GM23338 (cell line): ENCODE measurements around the gene MPPED2. TPM values are rescaled to one million over a fixed set of nuclear protein-coding genes. Genes with fewer than 3 reads are reported as not detected.
A peak's percentile ranks its signal among the peaks of the same experiment; 100 is the strongest.

Experiments
- ATAC-seq: fragments of 200-7000 bp; cut with Tn5 transposase; 3 replicates; pipeline ENCODE4 v1.9.1; 2020
- DNase-seq: peaks from one replicate; pipeline ENCODE4 v3.0.0-alpha.2; 2015; ENCODE audit warnings: low spot score
- H2AFZ ChIP-seq: fragments of 200-600 bp; sonication (generic); 2 replicates; pipeline ENCODE4 v1.8.0; 2016; ENCODE audit warnings: antibody characterized with exemption, mild to moderate bottlenecking, moderate library complexity
- H3F3A ChIP-seq: fragments of 200-600 bp; sonication (generic); replicated peaks from 2 replicates; pipeline ENCODE4 v1.8.0; 2017; ENCODE audit warnings: antibody characterized with exemption, mixed run types, low read depth
- H3K27ac ChIP-seq: fragments of 200-600 bp; sonication (generic); 2 replicates; pipeline ENCODE4 v1.6.1; 2016; ENCODE audit warnings: low read depth
- H3K27me3 ChIP-seq: fragments of 200-600 bp; sonication (generic); 2 replicates; pipeline ENCODE4 v1.8.0; 2016; ENCODE audit warnings: mild to moderate bottlenecking, mixed run types, moderate library complexity; ENCODE audit not compliant: insufficient read depth
- H3K36me3 ChIP-seq: fragments of 200-600 bp; sonication (generic); 2 replicates; pipeline ENCODE4 v1.8.0; 2016; ENCODE audit warnings: mild to moderate bottlenecking; ENCODE audit not compliant: insufficient read depth
- H3K4me1 ChIP-seq: fragments of 200-600 bp; sonication (generic); 2 replicates; pipeline ENCODE4 v1.8.0; 2016; ENCODE audit warnings: mild to moderate bottlenecking, moderate library complexity; ENCODE audit not compliant: insufficient read depth
- H3K4me2 ChIP-seq: fragments of 200-600 bp; sonication (generic); 2 replicates; pipeline ENCODE4 v1.7.1; 2017; ENCODE audit warnings: mixed run types
- H3K4me3 ChIP-seq: fragments of 200-600 bp; sonication (generic); 2 replicates; pipeline ENCODE4 v1.6.1; 2016; ENCODE audit warnings: mixed run types
- H3K79me2 ChIP-seq: fragments of 200-600 bp; sonication (generic); replicated peaks from 2 replicates; pipeline ENCODE4 v1.8.0; 2017; ENCODE audit warnings: mild to moderate bottlenecking; ENCODE audit not compliant: insufficient read depth
- H3K9me2 ChIP-seq: fragments of 200-600 bp; sonication (generic); 2 replicates; pipeline ENCODE4 v1.8.0; 2017; ENCODE audit not compliant: insufficient read depth
- H4K20me1 ChIP-seq: fragments of 200-600 bp; sonication (generic); replicated peaks from 2 replicates; pipeline ENCODE4 v1.8.0; 2017; ENCODE audit warnings: mild to moderate bottlenecking; ENCODE audit not compliant: insufficient read depth
- H3K27ac Mint-ChIP-seq: 2 replicates; pipeline ENCODE4 v1.8.0; 2020; ENCODE audit warnings: inconsistent platforms, mild to moderate bottlenecking, moderate library complexity, mixed read lengths
- H3K27me3 Mint-ChIP-seq: 3 replicates; pipeline ENCODE4 v1.8.0; 2022; ENCODE audit warnings: low read depth, mild to moderate bottlenecking, moderate library complexity, mixed read lengths, inconsistent platforms; ENCODE audit not compliant: insufficient read depth, poor library complexity
- H3K36me3 Mint-ChIP-seq: 3 replicates; pipeline ENCODE4 v1.8.0; 2021; ENCODE audit warnings: low read depth, mild to moderate bottlenecking, inconsistent platforms, moderate library complexity, mixed read lengths
- H3K4me1 Mint-ChIP-seq: 3 replicates; pipeline ENCODE4 v1.8.0; 2020; ENCODE audit warnings: mild to moderate bottlenecking, inconsistent platforms, mixed read lengths
- H3K4me3 Mint-ChIP-seq: 3 replicates; pipeline ENCODE4 v1.8.0; 2021; ENCODE audit warnings: moderate library complexity, mild to moderate bottlenecking, inconsistent platforms, mixed read lengths
- H3K9me3 Mint-ChIP-seq: 3 replicates; pipeline ENCODE4 v1.8.0; 2020; ENCODE audit warnings: moderate library complexity, mild to moderate bottlenecking, inconsistent platforms, mixed read lengths
- CREB1 ChIP-seq: fragments of 250-450 bp; sonication (Bioruptor Pico); IDR thresholded peaks from 2 replicates; pipeline ENCODE4 v1.5.0; 2020; ENCODE audit warnings: low read depth, mild to moderate bottlenecking, moderate library complexity
- EZH2 ChIP-seq: fragments of 200-600 bp; sonication (generic); IDR thresholded peaks from one replicate; pipeline ENCODE4 v1.8.0; 2017; ENCODE audit warnings: antibody characterized with exemption, mild to moderate bottlenecking, low read depth; ENCODE audit not compliant: unreplicated experiment
- EZH2phosphoT487 ChIP-seq: fragments of 200-600 bp; sonication (generic); IDR thresholded peaks from one replicate; pipeline ENCODE4 v1.8.1; 2018; ENCODE audit warnings: antibody characterized with exemption; ENCODE audit not compliant: unreplicated experiment
- JUNB ChIP-seq: IDR thresholded peaks from one replicate; pipeline ENCODE4 v1.6.1; 2016; ENCODE audit warnings: antibody characterized with exemption; ENCODE audit not compliant: unreplicated experiment
- NANOG ChIP-seq: IDR thresholded peaks from 2 replicates; pipeline ENCODE4 v1.6.1; 2016; ENCODE audit warnings: antibody characterized with exemption, borderline replicate concordance
- POLR2AphosphoS5 ChIP-seq: IDR thresholded peaks from 2 replicates; pipeline ENCODE4 v1.6.1; 2016; ENCODE audit warnings: antibody characterized with exemption, low read depth
- STAT1 ChIP-seq: IDR thresholded peaks from one replicate; pipeline ENCODE4 v1.6.1; 2016; ENCODE audit warnings: antibody characterized with exemption; ENCODE audit not compliant: unreplicated experiment
- ZNF331 ChIP-seq: fragments of 250-450 bp; sonication (Bioruptor Pico); IDR thresholded peaks from 2 replicates; pipeline ENCODE4 v1.5.0; 2020; ENCODE audit warnings: low read depth, mild to moderate bottlenecking, moderate library complexity
- polyA plus RNA-seq: library from polyadenylated mRNA; unstranded; fragments of >200 nt; fragmentation: Nextera tagmentation; extraction: Ambion mirVana; gene quantifications from 2 replicates; pipeline ENCODE4 v1.2.1, GENCODE V29; 2016
- total RNA-seq: library from RNA; depleted of rRNA; stranded (reverse); fragments of >200 nt; shearing (Covaris generic); gene quantifications from 2 replicates; pipeline ENCODE4 v1.2.3, GENCODE V29; 2014
- TF ChIP-seq, protein P1 (sequence below): IDR thresholded peaks from one replicate; pipeline ENCODE4 v1.6.1; 2018; ENCODE audit warnings: antibody characterized with exemption; ENCODE audit not compliant: unreplicated experiment

Gene MPPED2
- total and polyA plus RNA-seq, 2 experiments from 2014 or later = 4.4 to 6.8 TPM

DNA sequence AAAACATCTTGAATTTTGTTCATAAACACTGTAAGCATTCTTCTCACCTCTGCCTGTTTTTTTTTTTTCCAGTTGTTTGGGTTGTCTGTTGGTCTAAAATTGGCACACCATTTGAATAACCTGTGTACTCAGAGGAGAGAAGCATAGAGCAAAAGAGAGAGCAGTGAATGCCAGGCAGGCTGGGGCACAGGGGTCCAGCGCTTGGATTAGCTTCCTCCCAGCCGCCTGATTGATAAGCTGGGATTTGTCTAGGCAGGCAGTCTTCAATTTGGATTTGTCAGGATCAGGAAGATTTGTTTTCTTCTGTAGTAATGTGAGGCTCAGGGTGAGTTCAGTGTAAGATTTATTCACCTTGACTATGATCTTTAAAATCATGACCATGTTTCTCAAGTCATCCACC, 204.3 kb downstream of the MPPED2 start:
- H4K20me1 ChIP-seq = no peaks in the 10 kb centered on the region
- DNase-seq = no peak
- ATAC-seq = no peak

DNA sequence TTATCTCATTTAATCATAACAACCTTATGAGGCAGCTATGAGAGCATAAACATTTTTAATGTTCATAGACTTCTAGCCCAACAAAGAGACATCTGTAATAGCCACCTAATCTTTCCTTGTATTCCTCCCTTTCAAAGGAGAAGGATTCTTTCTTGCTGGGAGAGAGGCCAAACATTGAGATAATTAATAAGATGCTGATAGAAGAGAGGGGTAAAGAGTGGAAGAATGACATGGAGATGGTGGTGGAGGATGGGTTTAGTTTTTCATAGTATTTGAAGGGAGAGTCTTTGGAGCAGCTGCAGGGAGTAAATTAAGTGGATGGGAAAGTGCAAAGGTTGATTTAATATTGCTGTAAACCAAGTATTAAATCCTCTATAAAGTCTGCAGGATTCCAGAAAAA, 205.3 kb downstream of the MPPED2 start:
- H3K27ac ChIP-seq = no peak overlapping the region
- H3K4me2 ChIP-seq = no peak overlapping the region
- H3K4me3 Mint-ChIP-seq = no peak overlapping the region
- no peak for TF ChIP-seq EZH2phosphoT487
- TF ChIP-seq NANOG = no peak
- TF ChIP-seq ZNF331 = no peak
- TF ChIP-seq, protein P1, sequence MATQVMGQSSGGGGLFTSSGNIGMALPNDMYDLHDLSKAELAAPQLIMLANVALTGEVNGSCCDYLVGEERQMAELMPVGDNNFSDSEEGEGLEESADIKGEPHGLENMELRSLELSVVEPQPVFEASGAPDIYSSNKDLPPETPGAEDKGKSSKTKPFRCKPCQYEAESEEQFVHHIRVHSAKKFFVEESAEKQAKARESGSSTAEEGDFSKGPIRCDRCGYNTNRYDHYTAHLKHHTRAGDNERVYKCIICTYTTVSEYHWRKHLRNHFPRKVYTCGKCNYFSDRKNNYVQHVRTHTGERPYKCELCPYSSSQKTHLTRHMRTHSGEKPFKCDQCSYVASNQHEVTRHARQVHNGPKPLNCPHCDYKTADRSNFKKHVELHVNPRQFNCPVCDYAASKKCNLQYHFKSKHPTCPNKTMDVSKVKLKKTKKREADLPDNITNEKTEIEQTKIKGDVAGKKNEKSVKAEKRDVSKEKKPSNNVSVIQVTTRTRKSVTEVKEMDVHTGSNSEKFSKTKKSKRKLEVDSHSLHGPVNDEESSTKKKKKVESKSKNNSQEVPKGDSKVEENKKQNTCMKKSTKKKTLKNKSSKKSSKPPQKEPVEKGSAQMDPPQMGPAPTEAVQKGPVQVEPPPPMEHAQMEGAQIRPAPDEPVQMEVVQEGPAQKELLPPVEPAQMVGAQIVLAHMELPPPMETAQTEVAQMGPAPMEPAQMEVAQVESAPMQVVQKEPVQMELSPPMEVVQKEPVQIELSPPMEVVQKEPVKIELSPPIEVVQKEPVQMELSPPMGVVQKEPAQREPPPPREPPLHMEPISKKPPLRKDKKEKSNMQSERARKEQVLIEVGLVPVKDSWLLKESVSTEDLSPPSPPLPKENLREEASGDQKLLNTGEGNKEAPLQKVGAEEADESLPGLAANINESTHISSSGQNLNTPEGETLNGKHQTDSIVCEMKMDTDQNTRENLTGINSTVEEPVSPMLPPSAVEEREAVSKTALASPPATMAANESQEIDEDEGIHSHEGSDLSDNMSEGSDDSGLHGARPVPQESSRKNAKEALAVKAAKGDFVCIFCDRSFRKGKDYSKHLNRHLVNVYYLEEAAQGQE = no peak
- no peak for TF ChIP-seq POLR2AphosphoS5

More for the DNA sequence above, 204.3 kb downstream of the MPPED2 start:
- Histone ChIP-seq H3K4me2 (no peak overlapping the region), H2AFZ (peak overlapping the region; percentile 56), H3K27ac (no peak overlapping the region), H3K9me2 (0 out of 2 replicates have a peak, but pooled peaks cover 3% of the 10 kb centered on the region), H3F3A (no peaks in the 10 kb centered on the region), H3K79me2 (no peaks in the 10 kb centered on the region), H3K27me3 (no peaks in the 10 kb centered on the region), H3K4me1 (peaks cover 6% of the 10 kb centered on the region; the same call in 1 of the 2 replicates), H3K36me3 (peaks cover 5% of the 10 kb centered on the region; the same call in 1 of the 2 replicates), H3K4me3 (no peak overlapping the region)
- no peak overlapping the region for H3K4me3 Mint-ChIP-seq
- H3K9me3 Mint-ChIP-seq = peaks cover 18% of the 10 kb centered on the region
- TF ChIP-seq CREB1 (CRISPR knock-in tag) (no peak), ZNF331 (no peak), JUNB (no peak), STAT1 (no peak), EZH2 (no peak)
- TF ChIP-seq, protein P1 = no peak
- H3K36me3 Mint-ChIP-seq = peaks cover 11% of the 10 kb centered on the region
- H3K4me1 Mint-ChIP-seq = peaks cover 3% of the 10 kb centered on the region; the same call in 2 of the 3 replicates
- no peak overlapping the region for H3K27ac Mint-ChIP-seq
- H3K27me3 Mint-ChIP-seq = no peaks in the 10 kb centered on the region

More for the DNA sequence above, 205.3 kb downstream of the MPPED2 start:
- Histone ChIP-seq H3K4me1 (peaks cover 6% of the 10 kb centered on the region; the same call in 1 of the 2 replicates), H4K20me1 (no peaks in the 10 kb centered on the region), H3K79me2 (no peaks in the 10 kb centered on the region), H3K4me3 (no peak overlapping the region), H3K36me3 (no peaks in the 10 kb centered on the region), H3K27me3 (no peaks in the 10 kb centered on the region), H3K9me2 (0 out of 2 replicates have a peak, but pooled peaks cover 3% of the 10 kb centered on the region), H3F3A (no peaks in the 10 kb centered on the region), H2AFZ (no peak overlapping the region)
- peaks cover 8% of the 10 kb centered on the region for H3K9me3 Mint-ChIP-seq
- H3K27me3 Mint-ChIP-seq = no peaks in the 10 kb centered on the region
- DNase-seq (no peak), ATAC-seq (no peak)
- H3K27ac Mint-ChIP-seq = no peak overlapping the region
- peaks cover 3% of the 10 kb centered on the region for H3K36me3 Mint-ChIP-seq
- peaks cover 3% of the 10 kb centered on the region; the same call in 2 of the 3 replicates for H3K4me1 Mint-ChIP-seq
